GM21529 (cell line): Measurements from ENCODE around the gene MYEF2.
A peak's percentile ranks its signal among the peaks of the same experiment; 100 is the strongest.

Source experiments
- ATAC-seq: cut with Tn5 transposase; IDR thresholded peaks from one replicate; pipeline ENCODE4 v1.9.1; 2021; ENCODE audit not compliant: unreplicated experiment

MYEF2 gene, protein sequence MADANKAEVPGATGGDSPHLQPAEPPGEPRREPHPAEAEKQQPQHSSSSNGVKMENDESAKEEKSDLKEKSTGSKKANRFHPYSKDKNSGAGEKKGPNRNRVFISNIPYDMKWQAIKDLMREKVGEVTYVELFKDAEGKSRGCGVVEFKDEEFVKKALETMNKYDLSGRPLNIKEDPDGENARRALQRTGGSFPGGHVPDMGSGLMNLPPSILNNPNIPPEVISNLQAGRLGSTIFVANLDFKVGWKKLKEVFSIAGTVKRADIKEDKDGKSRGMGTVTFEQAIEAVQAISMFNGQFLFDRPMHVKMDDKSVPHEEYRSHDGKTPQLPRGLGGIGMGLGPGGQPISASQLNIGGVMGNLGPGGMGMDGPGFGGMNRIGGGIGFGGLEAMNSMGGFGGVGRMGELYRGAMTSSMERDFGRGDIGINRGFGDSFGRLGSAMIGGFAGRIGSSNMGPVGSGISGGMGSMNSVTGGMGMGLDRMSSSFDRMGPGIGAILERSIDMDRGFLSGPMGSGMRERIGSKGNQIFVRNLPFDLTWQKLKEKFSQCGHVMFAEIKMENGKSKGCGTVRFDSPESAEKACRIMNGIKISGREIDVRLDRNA

GRCh38 chr15:48177766-48178647, at the start of gene MYEF2:
Gene MYEF2, minus strand, starts transcription at chr15:48178295. Its CDS starts 58 bp downstream, at chr15:48178237.
- peak; percentile 73 for ATAC-seq

GRCh38 chr15:48225771-48226170, 47.7 kb upstream of the MYEF2 start:
- ATAC-seq: no peak

DNA sequence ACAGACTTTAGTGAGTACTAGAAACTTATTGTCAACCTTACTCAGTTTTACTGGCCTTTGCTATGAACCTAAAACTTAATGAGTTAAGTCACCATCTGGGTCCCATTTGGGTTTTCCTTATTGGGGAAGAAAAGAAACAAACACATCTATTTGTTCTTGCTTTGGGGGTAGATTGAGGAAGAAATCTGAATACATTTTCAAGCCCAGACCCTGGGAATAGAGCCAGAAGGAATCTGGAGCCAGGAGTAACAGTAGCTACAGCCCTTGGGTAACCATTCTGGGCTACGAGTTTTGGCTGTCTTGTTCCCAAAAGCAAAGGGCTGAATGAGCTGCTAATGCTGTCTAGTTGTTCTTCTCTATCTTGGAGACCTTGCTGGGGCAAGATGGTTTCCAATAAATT, 44.5 kb upstream of the MYEF2 start:
- no peak for ATAC-seq

DNA sequence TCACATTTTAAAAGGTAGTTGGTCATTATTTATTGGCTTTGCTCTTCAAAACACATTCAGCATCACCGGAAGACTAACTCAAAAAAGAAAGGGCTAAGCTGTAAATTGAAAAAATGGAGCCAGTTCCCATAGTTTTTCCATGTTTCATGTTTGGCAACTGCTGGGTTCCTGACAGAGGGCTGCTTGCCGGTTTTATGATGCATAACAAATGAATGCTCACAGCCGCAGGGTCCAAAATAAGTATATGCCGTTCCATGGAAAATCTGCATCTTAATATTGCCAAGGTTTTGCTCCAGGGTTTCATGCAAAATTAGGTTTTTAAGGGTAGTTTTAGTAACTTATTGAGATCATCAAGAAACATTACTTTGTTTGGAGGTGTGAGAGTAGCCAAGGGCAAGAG, 43.8 kb upstream of the MYEF2 start:
- ATAC-seq: no peak

- ATAC-seq: no peak
Measured at GRCh38 chr15:48221261-48221660, 43.2 kb upstream of the MYEF2 start.

DNA sequence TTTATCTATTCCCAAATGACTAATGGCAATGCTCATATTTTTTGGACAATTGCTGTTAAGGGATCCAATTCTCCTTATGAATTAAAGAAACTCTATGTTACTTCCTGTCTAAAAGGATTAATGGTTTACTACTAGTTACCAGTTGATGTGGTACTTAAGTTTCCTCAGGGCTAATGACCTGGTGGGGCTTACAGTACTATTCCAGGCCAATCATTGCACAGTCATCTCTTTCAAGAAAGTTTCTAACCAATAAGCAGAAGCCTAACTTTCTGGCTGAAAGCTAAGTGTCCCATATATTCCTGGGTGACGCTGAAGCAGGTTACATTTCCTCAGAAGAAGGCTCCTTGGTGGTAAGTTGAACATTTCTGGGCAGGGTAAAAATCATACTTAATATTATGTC, 27.9 kb upstream of the MYEF2 start, which contains the start of gene SLC12A1:
Gene SLC12A1 (plus strand): TSS at position 322 of the 400 bp plus-strand sequence. CDS start 1,418 bp downstream, outside the sequence.
- ATAC-seq: no peak

GRCh38 chr15:48202068-48202467, 24.0 kb upstream of the MYEF2 start:
- no peak for ATAC-seq

- ATAC-seq: no peak
Measured at GRCh38 chr15:48191574-48192225, 13.6 kb upstream of the MYEF2 start, which contains the start of gene CTXN2. Gene CTXN2, plus strand, starts transcription at chr15:48191665. Its CDS starts 9,636 bp downstream, at chr15:48201301.

DNA sequence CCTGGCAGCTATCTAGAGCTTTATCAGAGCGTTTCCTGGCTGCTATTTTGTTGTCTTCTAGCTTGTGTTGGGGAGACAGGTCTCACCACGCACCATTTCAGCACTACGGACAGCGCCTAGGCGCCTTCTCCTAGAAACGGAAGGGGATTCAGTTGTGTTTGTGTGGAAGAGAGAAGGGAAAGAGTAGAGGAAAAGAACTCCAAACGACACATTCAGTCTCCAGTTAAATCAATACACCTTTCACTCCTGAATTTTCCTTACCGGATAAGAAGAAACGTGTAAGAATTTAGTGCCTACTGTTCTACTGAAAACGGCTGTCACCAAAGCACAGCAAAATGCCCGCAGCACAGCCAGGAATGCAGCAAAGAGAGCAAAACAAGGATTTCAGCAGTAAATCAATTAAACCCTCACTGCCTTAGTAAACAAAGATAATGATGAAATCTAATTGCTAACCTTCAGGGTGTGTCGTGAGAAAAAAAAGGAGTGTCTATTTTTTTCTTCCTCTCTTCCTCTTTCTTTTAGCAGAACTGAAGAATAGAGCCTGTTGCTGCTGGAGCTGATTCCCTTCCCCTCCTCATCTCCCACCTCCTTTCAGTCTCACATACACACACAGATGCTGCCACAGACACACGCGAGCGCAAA, 13.0 kb upstream of the MYEF2 start:
- no peak for ATAC-seq

DNA sequence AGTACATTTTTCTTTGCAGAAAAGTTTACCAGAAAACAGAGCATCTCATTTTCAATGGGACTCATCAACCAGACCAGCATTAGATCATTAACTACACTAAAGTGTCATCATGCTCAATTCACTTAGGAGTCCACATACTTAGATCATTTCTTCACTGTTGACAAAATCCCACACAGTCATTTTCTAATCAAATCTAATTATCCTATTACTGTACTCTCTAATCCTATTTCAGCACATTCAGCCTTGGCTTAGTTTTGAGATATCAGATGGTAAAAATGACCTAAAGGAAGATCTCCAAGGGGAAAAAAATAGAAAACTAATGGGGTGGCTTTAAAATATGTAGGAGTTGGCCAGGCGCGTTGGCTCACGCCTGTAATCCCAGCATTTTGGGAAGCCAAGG, 8.2 kb upstream of the MYEF2 start:
- no peak for ATAC-seq

DNA sequence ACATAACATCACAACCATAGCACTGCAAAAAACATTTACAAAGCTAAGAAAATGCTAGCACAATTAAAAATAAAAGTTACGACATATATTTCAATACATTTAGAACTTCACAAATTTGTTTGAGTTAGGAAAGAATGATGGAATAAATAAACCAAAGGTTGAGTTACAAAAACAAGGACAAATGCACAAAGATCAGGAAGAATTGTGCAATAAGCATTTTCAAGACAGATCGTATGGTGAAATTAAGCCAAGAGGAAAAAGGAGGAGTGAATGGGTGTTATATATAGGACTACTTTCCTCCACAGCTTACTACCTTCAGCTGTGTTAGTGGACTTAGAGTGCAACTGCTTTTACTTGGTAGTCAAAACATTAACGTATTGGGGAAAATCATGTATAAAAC, 7.4 kb upstream of the MYEF2 start:
- ATAC-seq: no peak

GRCh38 chr15:48182749-48183148, 4.7 kb upstream of the MYEF2 start:
- ATAC-seq: no peak

GRCh38 chr15:48178648-48178931, 495 bp upstream of the MYEF2 start:
- no peak for ATAC-seq

DNA sequence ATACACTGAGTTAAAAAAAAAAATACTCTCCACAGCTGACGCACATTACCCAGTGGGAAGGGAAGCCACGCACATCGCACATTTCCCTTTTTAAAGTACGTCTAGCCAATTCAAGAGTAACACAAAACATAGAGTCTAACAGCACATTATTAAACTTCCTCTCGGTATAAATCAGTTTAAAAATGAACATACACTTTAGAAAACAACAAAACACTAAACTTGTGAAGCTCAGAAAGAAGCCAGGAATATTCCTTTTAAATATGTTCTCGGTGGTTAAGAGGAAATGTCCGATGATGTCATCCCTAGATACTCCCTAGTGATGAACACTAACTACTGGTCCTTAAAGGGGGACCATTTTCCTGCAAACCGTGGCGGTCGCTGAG, 721 bp downstream of the MYEF2 start:
- peak; percentile 74 for ATAC-seq

DNA sequence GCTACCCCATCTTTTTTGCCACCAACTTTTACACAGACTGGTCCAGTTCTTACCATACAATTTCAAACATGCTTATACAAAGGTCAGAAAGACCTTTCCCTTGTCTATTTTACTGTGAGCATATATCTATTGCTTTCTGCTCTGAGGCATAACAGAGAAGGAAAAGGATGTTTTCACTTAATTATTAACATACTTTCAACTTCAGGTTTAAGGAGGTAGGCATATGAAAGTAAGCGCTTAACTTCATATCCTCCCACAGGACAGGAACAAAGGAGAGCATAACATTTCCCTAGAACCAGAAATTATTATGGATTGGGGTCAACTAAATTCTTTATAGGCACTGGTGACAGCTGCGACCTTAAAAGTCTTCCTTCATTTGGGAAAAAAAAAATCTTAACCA, 1.1 kb downstream of the MYEF2 start:
- no peak for ATAC-seq

DNA sequence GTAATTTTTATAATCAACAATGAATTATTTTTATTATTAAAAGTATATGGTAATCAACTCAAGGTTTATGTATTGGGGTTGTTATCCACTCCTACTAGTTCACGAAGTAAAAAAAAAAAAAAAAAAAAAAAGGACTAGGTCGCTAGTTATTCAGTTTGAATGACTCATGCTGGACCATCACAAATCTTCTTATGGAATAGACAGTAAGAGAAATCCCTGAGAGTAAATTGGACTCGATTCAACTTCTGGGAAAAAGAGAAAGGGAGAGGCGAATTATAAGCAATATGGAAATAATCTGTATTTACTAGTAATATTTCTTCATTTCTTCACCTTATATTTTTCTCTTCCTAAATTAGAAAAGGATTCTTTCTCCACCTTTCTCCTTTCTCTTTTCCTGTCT, 2.0 kb downstream of the MYEF2 start:
- ATAC-seq: no peak

- ATAC-seq: no peak
Measured at GRCh38 chr15:48175126-48175525, 3.0 kb downstream of the MYEF2 start.

- no peak for ATAC-seq
Measured at GRCh38 chr15:48170981-48171380, 7.1 kb downstream of the MYEF2 start.

DNA sequence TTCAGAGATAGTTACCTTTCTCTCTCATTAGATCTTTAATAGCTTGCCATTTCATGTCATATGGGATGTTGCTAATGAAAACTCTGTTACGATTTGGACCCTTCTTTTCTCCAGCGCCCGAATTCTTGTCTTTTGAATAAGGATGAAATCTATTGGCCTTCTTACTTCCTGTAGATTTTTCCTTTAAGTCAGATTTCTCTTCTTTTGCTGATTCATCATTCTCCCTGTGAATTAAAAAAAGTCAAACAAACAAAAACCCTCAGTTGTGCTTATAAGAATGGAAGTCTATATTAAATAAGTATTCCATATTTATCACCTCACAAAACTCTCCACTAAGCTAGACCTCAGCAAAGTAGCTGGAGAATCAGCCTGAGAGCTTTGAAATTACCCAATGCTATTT, 9.5 kb downstream of the MYEF2 start:
- ATAC-seq: no peak

DNA sequence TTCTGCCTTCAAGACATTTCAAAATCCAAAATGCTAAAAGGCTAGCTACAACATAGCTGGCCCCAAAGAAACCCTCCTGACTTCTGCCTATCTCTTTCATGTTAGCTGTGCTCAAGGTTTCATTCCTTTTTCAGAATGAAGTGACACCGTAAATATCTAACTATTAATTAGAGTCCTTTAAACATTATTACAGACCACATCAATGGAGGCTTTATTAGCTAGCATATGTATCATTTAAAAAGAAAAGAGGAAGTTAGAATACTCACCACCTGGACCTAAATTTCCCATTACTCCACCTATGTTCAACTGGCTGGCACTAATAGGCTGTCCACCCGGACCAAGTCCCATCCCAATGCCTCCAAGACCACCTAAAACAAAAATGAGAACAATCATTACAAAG, 24.6 kb downstream of the MYEF2 start:
- ATAC-seq: no peak

DNA sequence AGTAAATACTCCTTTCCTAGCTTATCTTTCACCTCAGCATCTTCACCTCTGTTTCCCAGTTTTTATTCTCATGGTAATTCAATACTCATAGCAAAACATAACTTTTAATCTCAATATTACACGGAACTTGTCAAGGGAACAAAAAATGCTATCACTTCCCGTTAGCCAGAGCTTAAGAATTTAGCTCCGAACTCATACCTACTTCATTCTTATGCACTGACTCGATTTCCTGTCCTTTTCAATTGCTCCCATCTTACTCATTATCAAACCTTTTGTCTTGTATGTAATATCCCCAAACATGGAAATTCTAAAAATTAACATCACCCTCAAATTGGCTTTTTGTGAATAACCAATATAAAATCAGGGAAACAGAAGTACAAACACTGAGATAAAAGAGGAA, 28.2 kb downstream of the MYEF2 start:
- no peak for ATAC-seq
